HEK293 (cell line): Measurements from ENCODE around the gene CADM1.

Experiments
- RBAK ChIP-seq: fragments of 450-650 bp; formaldehyde crosslinking; IDR thresholded peaks from 2 replicates; pipeline ENCODE4 v1.5.1; 2016; ENCODE audit warnings: missing biosample characterization, missing genetic modification characterization
- SP2 ChIP-seq: fragments of 450-650 bp; formaldehyde crosslinking; IDR thresholded peaks from 2 replicates; pipeline ENCODE4 v1.5.1; 2016; ENCODE audit warnings: missing biosample characterization, missing genetic modification characterization
- SP7 ChIP-seq: fragments of 450-650 bp; formaldehyde crosslinking; IDR thresholded peaks from 2 replicates; pipeline ENCODE4 v1.5.1; 2016; ENCODE audit warnings: missing biosample characterization, missing genetic modification characterization
- ZNF174 ChIP-seq: fragments of 450-650 bp; formaldehyde crosslinking; IDR thresholded peaks from 2 replicates; pipeline ENCODE4 v1.5.0; 2017; ENCODE audit warnings: missing biosample characterization, mild to moderate bottlenecking, missing genetic modification characterization
- TF ChIP-seq, protein P1 (sequence below): fragments of 450-650 bp; formaldehyde crosslinking; IDR thresholded peaks from 2 replicates; pipeline ENCODE4 v1.5.1; 2017; ENCODE audit warnings: missing biosample characterization, missing genetic modification characterization
- TF ChIP-seq, protein P2 (sequence below): fragments of 450-650 bp; formaldehyde crosslinking; IDR thresholded peaks from 2 replicates; pipeline ENCODE4 v1.5.1; 2016; ENCODE audit warnings: missing biosample characterization, missing genetic modification characterization

DNA sequence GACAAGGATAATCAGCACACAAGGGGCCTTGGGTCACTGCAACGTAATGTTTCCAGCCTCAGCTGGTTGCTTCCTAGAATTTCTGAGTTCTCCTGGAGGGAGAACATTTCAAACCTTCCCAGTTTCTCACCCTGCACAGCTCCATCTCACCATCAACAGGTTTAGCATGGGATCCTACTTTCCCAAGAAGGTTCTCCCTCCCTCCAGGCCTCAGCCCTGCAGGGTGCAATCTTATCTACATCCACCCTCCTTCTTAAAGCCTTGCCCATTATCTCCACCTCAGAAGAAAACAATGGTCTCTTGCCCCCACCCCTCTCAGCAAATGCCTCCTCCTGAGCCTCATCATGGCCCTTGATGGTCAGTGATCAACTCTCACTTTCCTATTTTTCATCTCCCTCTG, 23.6 kb downstream of the CADM1 start:
- TF ChIP-seq ZNF174 (tag by site-specific recombination) (no peak), SP2 (tag by site-specific recombination) (no peak), SP7 (tag by site-specific recombination) (no peak), RBAK (no peak)
- TF ChIP-seq, protein P1, sequence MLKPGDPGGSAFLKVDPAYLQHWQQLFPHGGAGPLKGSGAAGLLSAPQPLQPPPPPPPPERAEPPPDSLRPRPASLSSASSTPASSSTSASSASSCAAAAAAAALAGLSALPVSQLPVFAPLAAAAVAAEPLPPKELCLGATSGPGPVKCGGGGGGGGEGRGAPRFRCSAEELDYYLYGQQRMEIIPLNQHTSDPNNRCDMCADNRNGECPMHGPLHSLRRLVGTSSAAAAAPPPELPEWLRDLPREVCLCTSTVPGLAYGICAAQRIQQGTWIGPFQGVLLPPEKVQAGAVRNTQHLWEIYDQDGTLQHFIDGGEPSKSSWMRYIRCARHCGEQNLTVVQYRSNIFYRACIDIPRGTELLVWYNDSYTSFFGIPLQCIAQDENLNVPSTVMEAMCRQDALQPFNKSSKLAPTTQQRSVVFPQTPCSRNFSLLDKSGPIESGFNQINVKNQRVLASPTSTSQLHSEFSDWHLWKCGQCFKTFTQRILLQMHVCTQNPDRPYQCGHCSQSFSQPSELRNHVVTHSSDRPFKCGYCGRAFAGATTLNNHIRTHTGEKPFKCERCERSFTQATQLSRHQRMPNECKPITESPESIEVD (tag by site-specific recombination), result no peak
- TF ChIP-seq, protein P2, sequence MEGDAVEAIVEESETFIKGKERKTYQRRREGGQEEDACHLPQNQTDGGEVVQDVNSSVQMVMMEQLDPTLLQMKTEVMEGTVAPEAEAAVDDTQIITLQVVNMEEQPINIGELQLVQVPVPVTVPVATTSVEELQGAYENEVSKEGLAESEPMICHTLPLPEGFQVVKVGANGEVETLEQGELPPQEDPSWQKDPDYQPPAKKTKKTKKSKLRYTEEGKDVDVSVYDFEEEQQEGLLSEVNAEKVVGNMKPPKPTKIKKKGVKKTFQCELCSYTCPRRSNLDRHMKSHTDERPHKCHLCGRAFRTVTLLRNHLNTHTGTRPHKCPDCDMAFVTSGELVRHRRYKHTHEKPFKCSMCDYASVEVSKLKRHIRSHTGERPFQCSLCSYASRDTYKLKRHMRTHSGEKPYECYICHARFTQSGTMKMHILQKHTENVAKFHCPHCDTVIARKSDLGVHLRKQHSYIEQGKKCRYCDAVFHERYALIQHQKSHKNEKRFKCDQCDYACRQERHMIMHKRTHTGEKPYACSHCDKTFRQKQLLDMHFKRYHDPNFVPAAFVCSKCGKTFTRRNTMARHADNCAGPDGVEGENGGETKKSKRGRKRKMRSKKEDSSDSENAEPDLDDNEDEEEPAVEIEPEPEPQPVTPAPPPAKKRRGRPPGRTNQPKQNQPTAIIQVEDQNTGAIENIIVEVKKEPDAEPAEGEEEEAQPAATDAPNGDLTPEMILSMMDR (tag by site-specific recombination), result no peak
